K562 (cell line): ENCODE data around the gene KIAA1614. TPM values are rescaled to one million over a fixed set of nuclear protein-coding genes. Genes with fewer than 3 reads are reported as not detected.

Experiments
- ATAC-seq: fragments of 200-7000 bp; cut with Tn5 transposase; 3 replicates; pipeline ENCODE4 v1.9.1; 2020; ENCODE audit warnings: moderate library complexity
- BruUV-seq: library from RNA; stranded (reverse); fragments of 400-500 nt; replicated peaks from 2 replicates; lab custom pipeline; 2021; lab: Mats Ljungman, UMichigan
- CTCF ChIA-PET: fragments of 300-600 bp; formaldehyde crosslinking; extraction: SDS; loops from one replicate; lab custom pipeline; 2021; ENCODE audit warnings: low intra/inter-chr PET ratio; lab: Yijun Ruan, JAX
- POLR2A ChIA-PET: fragments of 300-600, 350-650 bp; sonication (Branson Sonifier 250); formaldehyde crosslinking; extraction: SDS; loops from one replicate; lab custom pipeline; 2021; ENCODE audit warnings: antibody characterized with exemption, inconsistent platforms; lab: Yijun Ruan, JAX
- DNase-seq, 4 experiments: peaks; one replicate each; pipeline versions ENCODE4 v3.0.0 to v3.0.0-alpha.2; 2011 to 2018; ENCODE audit warnings: low spot score in 3 of 4, mixed read lengths in 3 of 4; ENCODE audit errors: extremely low read depth in 1 of 4
- FAIRE-seq: peaks from 2 replicates; lab custom pipeline; 2011; peaks lifted over from hg19 to GRCh38; lab: Jason Lieb, UNC
- H2AFZ ChIP-seq: 2 replicates; pipeline ENCODE4 v1.6.0; 2011; ENCODE audit warnings: low read depth, low read length, control low read depth, inconsistent platforms
- H3K27ac ChIP-seq: fragments of 200-600 bp; 3 replicates; pipeline ENCODE4 v1.8.0; 2011; ENCODE audit warnings: low read depth, mild to moderate bottlenecking, control low read depth, inconsistent platforms, low read length, moderate library complexity, mixed read lengths; ENCODE audit errors: extremely low read depth
- H3K27me3 ChIP-seq, 2 experiments: fragments of 300-600 bp in 1 of 2; 2 replicates in 1 of 2; 3 replicates in 1 of 2; pipeline versions ENCODE4 v1.6.0 to v1.8.0; 2011; ENCODE audit warnings: inconsistent platforms in 2 of 2, low read length in 2 of 2, mild to moderate bottlenecking in 1 of 2, mixed read lengths in 1 of 2, moderate library complexity in 1 of 2; ENCODE audit not compliant: control insufficient read depth in 2 of 2, insufficient read depth in 2 of 2
- H3K36me3 ChIP-seq: fragments of 300-600 bp; 3 replicates; pipeline ENCODE4 v1.8.0; 2011; ENCODE audit warnings: mild to moderate bottlenecking, low read length, inconsistent platforms; ENCODE audit not compliant: control insufficient read depth, insufficient read depth
- H3K4me1 ChIP-seq, 2 experiments: fragments of 200-600 bp in 1 of 2; replicated peaks in 1 of 2; 2 replicates in 1 of 2; 3 replicates in 1 of 2; pipeline versions ENCODE4 v1.5.1 to v1.8.0; 2011; ENCODE audit warnings: inconsistent platforms in 2 of 2, low read length in 2 of 2, mild to moderate bottlenecking in 1 of 2, mixed read lengths in 1 of 2, moderate library complexity in 1 of 2; ENCODE audit not compliant: control insufficient read depth in 2 of 2, insufficient read depth in 2 of 2
- H3K4me2 ChIP-seq: 2 replicates; pipeline ENCODE4 v1.6.1; 2011; ENCODE audit warnings: low read length, control low read depth, inconsistent platforms, mixed read lengths; ENCODE audit not compliant: insufficient read depth
- H3K4me3 ChIP-seq: fragments of 200-600 bp; sonication (generic), shearing (Covaris generic); 2 replicates; pipeline ENCODE4 v1.5.1; 2016; ENCODE audit warnings: control low read depth, inconsistent platforms
- H3K79me2 ChIP-seq: fragments of 200-600 bp; 3 replicates; pipeline ENCODE4 v1.8.0; 2011; ENCODE audit warnings: low read length, inconsistent platforms; ENCODE audit not compliant: control insufficient read depth, insufficient read depth
- H3K9ac ChIP-seq, 2 experiments: 2 replicates each; pipeline versions ENCODE4 v1.6.0 to v1.6.1; 2011; ENCODE audit warnings: low read depth in 2 of 2, low read length in 2 of 2, control low read depth in 1 of 2, inconsistent platforms in 1 of 2, mild to moderate bottlenecking in 1 of 2, mixed read lengths in 1 of 2; ENCODE audit not compliant: insufficient read depth in 1 of 2
- H3K9me1 ChIP-seq: one replicate; pipeline ENCODE4 v1.6.0; 2011; ENCODE audit warnings: inconsistent platforms, mild to moderate bottlenecking, low read length, moderate library complexity; ENCODE audit not compliant: control insufficient read depth, insufficient read depth
- H3K9me3 ChIP-seq: replicated peaks from 2 replicates; pipeline ENCODE4 v1.5.1; 2011; ENCODE audit warnings: low read depth, low read length, inconsistent platforms; ENCODE audit not compliant: control insufficient read depth, insufficient read depth
- H4K20me1 ChIP-seq: replicated peaks from 2 replicates; pipeline ENCODE4 v1.6.1; 2011; ENCODE audit warnings: low read length, inconsistent platforms, mixed read lengths; ENCODE audit not compliant: control insufficient read depth, insufficient read depth
- KHSRP ChIP-seq: fragments of 450-650 bp; IDR thresholded peaks from 2 replicates; pipeline ENCODE4 v1.6.1; 2017
- NBN ChIP-seq: fragments of 450-650 bp; IDR thresholded peaks from 2 replicates; pipeline ENCODE4 v1.6.1; 2016; ENCODE audit warnings: low read depth, mild to moderate bottlenecking
- NFE2 ChIP-seq: IDR thresholded peaks from 2 replicates; pipeline ENCODE4 v1.6.1; 2014; ENCODE audit warnings: antibody characterized with exemption, low read depth
- ZBTB2 ChIP-seq: fragments of 450-650 bp; IDR thresholded peaks from 2 replicates; pipeline ENCODE4 v1.6.1; 2016; ENCODE audit warnings: antibody characterized with exemption
- ZNF407 ChIP-seq: fragments of 450-650 bp; IDR thresholded peaks from 2 replicates; pipeline ENCODE4 v1.6.1; 2016; ENCODE audit warnings: low read depth
- ZNF696 ChIP-seq: fragments of 250-450 bp; sonication (Bioruptor Pico); conservative IDR thresholded peaks from 2 replicates; pipeline ENCODE4 v1.4.0; 2020; ENCODE audit warnings: mild to moderate bottlenecking, moderate library complexity
- ZNF699 ChIP-seq: fragments of 250-450 bp; sonication (Bioruptor Pico); IDR thresholded peaks from 2 replicates; pipeline ENCODE4 v1.8.0; 2021; ENCODE audit warnings: mild to moderate bottlenecking, moderate library complexity; ENCODE audit not compliant: insufficient replicate concordance
- WGBS: fragments of 100-300 bp; shearing (Covaris generic); methylation state at CpG from one replicate; pipeline ENCODE4 v1.1.6; 2016; ENCODE audit warnings: low coverage, mixed read lengths; ENCODE audit not compliant: insufficient coverage; ENCODE audit errors: missing lambda C conversion rate; 5-methylcytosine and 5-hydroxymethylcytosine counted together
- in situ Hi-C: fragments of 300-500 bp; cut with MboI; formaldehyde crosslinking; loops from 4 replicates; pipeline ENCODE4 v1.15.0; 2018; ENCODE audit warnings: inconsistent platforms, mixed read lengths
- intact Hi-C: fragments of 100-400 bp; cut with micrococcal nuclease; formaldehyde crosslinking; loops from 2 replicates; pipeline ENCODE4 v1.14.2; 2022
- polyA plus RNA-seq, 8 experiments: library from polyadenylated mRNA; depleted of rRNA in 4 of 8; stranded (reverse) in 5 of 8; unstranded in 3 of 8; fragments of >200 nt; fragmentation: Nextera tagmentation in 2 of 8; fragmentation: Illumina TruSeq in 1 of 8; extraction: Ambion mirVana in 2 of 8; extraction: Trizol in 1 of 8; gene quantifications; 2 replicates each; pipeline versions ENCODE4 v1.2.1 to v1.2.3, GENCODE V29; 2011 to 2014; ENCODE audit warnings: inconsistent platforms in 1 of 8, missing spikeins in 1 of 8
- total RNA-seq, 7 experiments: library from RNA; depleted of rRNA in 6 of 7; stranded (reverse); fragments of >200 nt in 6 of 7; fragmentation: Illumina TruSeq in 2 of 7; extraction: Trizol in 2 of 7; gene quantifications; 2 replicates each; pipeline versions ENCODE4 v1.2.1 to v1.2.3, GENCODE V29; 2011 to 2021; ENCODE audit warnings: low replicate concordance in 1 of 7

KIAA1614 gene
- total and polyA plus RNA-seq, 9 of the 15 experiments (the other 6 are each of a cell fraction or from before 2014, with no cell fraction given): 0.01 to 1.1 (median 0.15) TPM; not detected in 1

GRCh38 chr1:180973369-180973768, 60.7 kb downstream of the KIAA1614 start:
- H4K20me1 ChIP-seq: peaks cover 14% of the 10 kb centered on the region
- in situ Hi-C loops: no loop called here
- no peak overlapping the region for H2AFZ ChIP-seq
- ATAC-seq: no peak
- intact Hi-C loops: no loop called here
- no peaks in the 10 kb centered on the region for H3K27me3 ChIP-seq
- no peak for FAIRE-seq
- no peak for DNase-seq
- peaks cover 3 to 11% of the 10 kb centered on the region in 2 experiments; a peak in 4 of 5 replicates for H3K4me1 ChIP-seq
- peaks cover 68% of the 10 kb centered on the region for H3K36me3 ChIP-seq
- H3K4me2 ChIP-seq: no peak overlapping the region
- POLR2A ChIA-PET: no interaction called here
- no peak overlapping the region for H3K4me3 ChIP-seq
- H3K9me1 ChIP-seq: no peaks in the 10 kb centered on the region
- BruUV-seq: no TSS peak
- no peak for TF ChIP-seq ZNF407
- no peak for TF ChIP-seq ZNF696 (CRISPR knock-in tag)
- no peak for TF ChIP-seq KHSRP
- no peak for TF ChIP-seq ZNF699 (CRISPR knock-in tag)
- no peak for TF ChIP-seq NFE2
- no peak for TF ChIP-seq NBN
- no peak for TF ChIP-seq ZBTB2
- no peaks in the 10 kb centered on the region for H3K79me2 ChIP-seq
- CTCF ChIA-PET: no interaction called here
- H3K9ac ChIP-seq: no peak overlapping the region
- WGBS: 85% methylated on average over 4 of the region's 4 CpGs
- no peak overlapping the region for H3K27ac ChIP-seq
- H3K9me3 ChIP-seq: no peaks in the 10 kb centered on the region
